Osteoblast (primary cell): ENCODE data around the gene LPIN1. TPM values are rescaled to one million over a fixed set of nuclear protein-coding genes. Genes with fewer than 3 reads are reported as not detected.

Experiments used
- DNase-seq: peaks from one replicate; pipeline ENCODE4 v3.0.0; 2011; ENCODE audit warnings: low spot score, mixed read lengths; ENCODE audit not compliant: insufficient read length; ENCODE audit errors: missing footprints
- H2AFZ ChIP-seq: 2 replicates; pipeline ENCODE4 v1.6.0; 2011; ENCODE audit warnings: mild to moderate bottlenecking, low read length
- H3K27ac ChIP-seq: 2 replicates; pipeline ENCODE4 v1.5.1; 2011; ENCODE audit warnings: mild to moderate bottlenecking, low read depth, low read length, moderate library complexity
- H3K27me3 ChIP-seq: 2 replicates; pipeline ENCODE4 v1.6.0; 2012; ENCODE audit warnings: mild to moderate bottlenecking, control low read depth, inconsistent platforms, low read length, moderate library complexity; ENCODE audit not compliant: insufficient read depth
- H3K36me3 ChIP-seq: 2 replicates; pipeline ENCODE4 v1.5.1; 2011; ENCODE audit warnings: mild to moderate bottlenecking, low read length, control low read depth, moderate library complexity; ENCODE audit not compliant: insufficient read depth
- H3K4me1 ChIP-seq: 2 replicates; pipeline ENCODE4 v1.5.1; 2011; ENCODE audit warnings: mild to moderate bottlenecking, low read length, control low read depth, moderate library complexity; ENCODE audit not compliant: insufficient read depth
- H3K4me2 ChIP-seq: 2 replicates; pipeline ENCODE4 v1.6.0; 2011; ENCODE audit warnings: mild to moderate bottlenecking, low read length; ENCODE audit not compliant: insufficient read depth
- H3K4me3 ChIP-seq: fragments of 200-600 bp; sonication (generic); 3 replicates; pipeline ENCODE4 v1.5.1; 2012; ENCODE audit warnings: mild to moderate bottlenecking, low read length, inconsistent platforms; ENCODE audit not compliant: insufficient read depth
- H3K79me2 ChIP-seq: 2 replicates; pipeline ENCODE4 v1.6.0; 2012; ENCODE audit warnings: mild to moderate bottlenecking, low read length, control low read depth, inconsistent platforms; ENCODE audit not compliant: insufficient read depth
- H3K9me3 ChIP-seq: 2 replicates; pipeline ENCODE4 v1.5.1; 2011; ENCODE audit warnings: low read depth, low read length, control low read depth
- H4K20me1 ChIP-seq: 2 replicates; pipeline ENCODE4 v1.6.0; 2012; ENCODE audit warnings: mild to moderate bottlenecking, low read length, control low read depth; ENCODE audit not compliant: insufficient read depth
- total RNA-seq: library from RNA; depleted of rRNA; stranded (reverse); fragments of >200 nt; gene quantifications from 2 replicates; pipeline ENCODE4 v1.2.3, GENCODE V29; 2012
- TF ChIP-seq, protein P1 (sequence below): IDR thresholded peaks from 2 replicates; pipeline ENCODE4 v1.5.1; 2011; ENCODE audit warnings: mild to moderate bottlenecking, low read depth, low read length, moderate library complexity; ENCODE audit errors: extremely low read depth

LPIN1 gene
- total RNA-seq, 1 donor, result 117 TPM

DNA sequence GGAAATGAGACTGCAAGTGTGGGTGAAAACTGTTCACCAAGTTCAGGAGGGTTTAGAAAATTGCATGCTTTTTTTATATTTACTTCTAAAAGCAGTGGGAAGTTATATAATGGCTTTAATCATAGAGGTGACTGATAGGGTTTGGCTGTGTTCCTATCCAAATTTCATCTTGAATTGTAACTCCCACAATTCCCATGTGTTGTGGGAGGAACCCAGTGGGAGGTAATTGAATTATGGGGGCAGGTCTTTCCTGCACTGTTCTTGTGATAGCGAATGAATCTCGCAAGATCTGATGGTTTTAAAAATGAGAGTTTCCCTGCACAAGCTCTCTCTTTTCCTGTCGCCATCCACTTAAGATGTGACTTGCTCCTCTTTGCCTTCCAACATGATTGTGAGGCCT is 40.7 kb upstream of the LPIN1 start:
- H4K20me1 ChIP-seq, result no peaks in the 10 kb centered on the region
- no peaks in the 10 kb centered on the region for H3K79me2 ChIP-seq
- no peak overlapping the region for H3K27ac ChIP-seq
- peaks cover 34% of the 10 kb centered on the region for H3K4me1 ChIP-seq
- no peaks in the 10 kb centered on the region for H3K36me3 ChIP-seq
- H3K27me3 ChIP-seq, result no peaks in the 10 kb centered on the region
- no peak overlapping the region for H3K4me3 ChIP-seq
- DNase-seq, result no peak
- H2AFZ ChIP-seq, result no peak overlapping the region
- TF ChIP-seq, protein P1, sequence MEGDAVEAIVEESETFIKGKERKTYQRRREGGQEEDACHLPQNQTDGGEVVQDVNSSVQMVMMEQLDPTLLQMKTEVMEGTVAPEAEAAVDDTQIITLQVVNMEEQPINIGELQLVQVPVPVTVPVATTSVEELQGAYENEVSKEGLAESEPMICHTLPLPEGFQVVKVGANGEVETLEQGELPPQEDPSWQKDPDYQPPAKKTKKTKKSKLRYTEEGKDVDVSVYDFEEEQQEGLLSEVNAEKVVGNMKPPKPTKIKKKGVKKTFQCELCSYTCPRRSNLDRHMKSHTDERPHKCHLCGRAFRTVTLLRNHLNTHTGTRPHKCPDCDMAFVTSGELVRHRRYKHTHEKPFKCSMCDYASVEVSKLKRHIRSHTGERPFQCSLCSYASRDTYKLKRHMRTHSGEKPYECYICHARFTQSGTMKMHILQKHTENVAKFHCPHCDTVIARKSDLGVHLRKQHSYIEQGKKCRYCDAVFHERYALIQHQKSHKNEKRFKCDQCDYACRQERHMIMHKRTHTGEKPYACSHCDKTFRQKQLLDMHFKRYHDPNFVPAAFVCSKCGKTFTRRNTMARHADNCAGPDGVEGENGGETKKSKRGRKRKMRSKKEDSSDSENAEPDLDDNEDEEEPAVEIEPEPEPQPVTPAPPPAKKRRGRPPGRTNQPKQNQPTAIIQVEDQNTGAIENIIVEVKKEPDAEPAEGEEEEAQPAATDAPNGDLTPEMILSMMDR, result no peak
- H3K9me3 ChIP-seq, result no peaks in the 10 kb centered on the region
- H3K4me2 ChIP-seq, result no peak overlapping the region

DNA sequence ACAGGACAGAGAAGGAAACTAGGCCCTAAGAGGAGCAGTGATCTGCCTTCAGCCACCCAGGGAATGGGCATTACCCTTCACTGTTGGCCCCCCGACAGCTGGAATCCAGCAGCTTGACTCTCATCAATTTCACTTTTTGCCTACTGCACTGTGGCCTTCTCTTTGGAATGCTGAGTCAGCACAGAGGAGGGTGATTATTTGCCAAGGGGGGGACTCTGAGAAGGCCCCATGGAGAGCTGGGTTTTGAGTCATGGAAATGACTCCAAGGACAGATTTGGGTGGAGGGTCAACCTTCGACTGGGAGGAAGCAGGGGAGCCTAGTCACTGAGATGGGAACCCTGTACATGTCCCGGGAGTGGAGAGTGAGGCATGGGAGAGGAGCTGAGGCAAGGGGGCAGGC is 38.3 kb upstream of the LPIN1 start:
- Histone ChIP-seq H3K27ac (no peak overlapping the region), H3K4me3 (no peak overlapping the region), H2AFZ (no peak overlapping the region), H3K36me3 (no peaks in the 10 kb centered on the region), H3K4me1 (peaks cover 32% of the 10 kb centered on the region), H3K27me3 (no peaks in the 10 kb centered on the region), H3K9me3 (no peaks in the 10 kb centered on the region), H3K79me2 (no peaks in the 10 kb centered on the region), H3K4me2 (no peak overlapping the region), H4K20me1 (no peaks in the 10 kb centered on the region)
- TF ChIP-seq, protein P1, result no peak
- DNase-seq, result no peak

DNA sequence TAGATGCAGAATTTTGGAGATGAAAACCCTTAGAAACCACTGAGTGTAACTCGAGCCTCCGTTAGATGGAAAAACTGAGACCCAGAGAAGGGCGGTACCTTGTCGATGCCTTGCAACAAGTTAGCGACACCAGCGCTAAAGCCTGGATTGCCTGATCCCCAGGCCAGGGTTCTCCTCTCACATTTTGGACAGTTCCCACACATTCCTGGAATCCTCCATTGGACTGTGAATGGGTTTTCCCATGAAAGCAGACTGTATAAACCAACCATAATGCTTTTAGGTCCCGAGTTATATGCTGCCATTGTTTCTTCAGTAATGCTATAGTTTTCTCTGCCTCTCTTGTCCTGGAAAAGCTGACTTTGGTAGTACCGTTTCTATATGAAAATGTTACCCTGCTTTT is 37.1 kb upstream of the LPIN1 start:
- Histone ChIP-seq H3K27me3 (no peaks in the 10 kb centered on the region), H2AFZ (no peak overlapping the region), H3K4me1 (peaks cover 20% of the 10 kb centered on the region), H4K20me1 (no peaks in the 10 kb centered on the region), H3K4me3 (no peak overlapping the region), H3K9me3 (no peaks in the 10 kb centered on the region), H3K36me3 (no peaks in the 10 kb centered on the region), H3K4me2 (no peak overlapping the region), H3K79me2 (no peaks in the 10 kb centered on the region), H3K27ac (no peak overlapping the region)
- DNase-seq, result no peak
- TF ChIP-seq, protein P1, result no peak

DNA sequence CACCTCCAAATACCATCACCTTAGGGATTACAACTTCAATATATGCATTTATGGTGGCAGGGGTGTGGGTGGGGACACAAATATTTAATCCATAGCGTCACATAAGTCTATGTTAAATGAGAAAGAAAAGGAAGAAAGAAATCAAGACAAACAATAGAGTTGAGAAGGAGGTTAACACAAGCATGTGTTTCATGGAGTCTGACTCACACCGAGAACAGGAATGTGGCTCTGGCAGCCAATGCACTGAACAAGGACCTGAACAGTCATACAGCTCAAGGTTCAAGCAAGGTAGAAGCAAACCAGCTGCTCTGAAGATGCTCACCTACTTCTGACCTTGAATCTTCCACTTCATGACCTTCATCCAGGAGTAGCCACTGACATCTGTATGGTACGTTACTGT is 36.2 kb upstream of the LPIN1 start:
- H3K79me2 ChIP-seq, result no peaks in the 10 kb centered on the region
- no peak overlapping the region for H3K4me3 ChIP-seq
- no peak overlapping the region for H2AFZ ChIP-seq
- H3K36me3 ChIP-seq, result no peaks in the 10 kb centered on the region
- no peaks in the 10 kb centered on the region for H4K20me1 ChIP-seq
- H3K4me1 ChIP-seq, result peaks cover 17% of the 10 kb centered on the region
- no peaks in the 10 kb centered on the region for H3K27me3 ChIP-seq
- no peaks in the 10 kb centered on the region for H3K9me3 ChIP-seq
- peak; percentile 98 for DNase-seq
- H3K4me2 ChIP-seq, result no peak overlapping the region
- TF ChIP-seq, protein P1, result no peak
- H3K27ac ChIP-seq, result no peak overlapping the region
